MCF 10A (cell line): ENCODE measurements around the gene CNIH4. TPM values are rescaled to one million over a fixed set of nuclear protein-coding genes. Genes with fewer than 3 reads are reported as not detected.
A peak's percentile ranks its signal among the peaks of the same experiment; 100 is the strongest.
"Not testable (repeated sequence)": the region's sequence is repeated elsewhere in the genome, so short reads cannot be mapped to it uniquely, and the experiment has no call there.

Source experiments
- Bru-seq: library from RNA; stranded (reverse); fragments of 400-500 nt; gene quantifications from one replicate; lab custom pipeline; 2021; lab: Mats Ljungman, UMichigan
- BruChase-seq, 2 experiments: library from RNA; stranded (reverse); fragments of 400-500 nt; gene quantifications; one replicate each; lab custom pipeline; 2021; lab: Mats Ljungman, UMichigan
- BruUV-seq: library from RNA; stranded (reverse); fragments of 400-500 nt; replicated peaks from 2 replicates; lab custom pipeline; 2021; lab: Mats Ljungman, UMichigan
- CTCF ChIA-PET: fragments of 300-600 bp; sonication (Branson Sonifier 250); formaldehyde crosslinking; extraction: SDS; loops from one replicate; lab custom pipeline; 2021; ENCODE audit warnings: antibody characterized with exemption, inconsistent platforms; lab: Yijun Ruan, JAX
- POLR2A ChIA-PET: fragments of 300-600, 350-650 bp; sonication (Branson Sonifier 250); formaldehyde crosslinking; extraction: SDS; loops from one replicate; lab custom pipeline; 2020; ENCODE audit warnings: antibody characterized with exemption, inconsistent platforms; lab: Yijun Ruan, JAX
- DNase-seq: peaks from one replicate; pipeline ENCODE4 v3.0.0-alpha.2; 2018; ENCODE audit not compliant: unreplicated experiment
- H3K27ac Mint-ChIP-seq: one replicate; pipeline ENCODE4 v1.8.0; 2022; ENCODE audit warnings: mild to moderate bottlenecking, low read depth, mixed read lengths; ENCODE audit not compliant: unreplicated experiment
- H3K27me3 Mint-ChIP-seq: one replicate; pipeline ENCODE4 v1.8.0; 2022; ENCODE audit warnings: mixed read lengths; ENCODE audit not compliant: insufficient read depth, unreplicated experiment
- H3K36me3 Mint-ChIP-seq: one replicate; pipeline ENCODE4 v1.8.0; 2022; ENCODE audit warnings: mild to moderate bottlenecking, moderate library complexity, mixed read lengths; ENCODE audit not compliant: insufficient read depth, unreplicated experiment
- H3K4me1 Mint-ChIP-seq: one replicate; pipeline ENCODE4 v1.8.0; 2022; ENCODE audit warnings: mixed read lengths; ENCODE audit not compliant: insufficient read depth, unreplicated experiment
- H3K4me3 Mint-ChIP-seq: one replicate; pipeline ENCODE4 v1.8.0; 2022; ENCODE audit warnings: mild to moderate bottlenecking, moderate library complexity, mixed read lengths; ENCODE audit not compliant: unreplicated experiment
- H3K9me3 Mint-ChIP-seq: one replicate; pipeline ENCODE4 v1.8.0; 2022; ENCODE audit warnings: mixed read lengths; ENCODE audit not compliant: unreplicated experiment
- intact Hi-C: fragments of 100-400 bp; cut with micrococcal nuclease; formaldehyde crosslinking; loops from 2 replicates; pipeline ENCODE4 v1.14.1; 2022
- long read RNA-seq: library from polyadenylated mRNA; stranded (forward); transcript quantifications from one replicate; pipeline ENCODE4 v2.0.0, GENCODE V29; 2022
- total RNA-seq: library from RNA; stranded (reverse); gene quantifications from 2 replicates; pipeline ENCODE4 v1.2.3, GENCODE V29; 2022
- TF ChIP-seq, protein P1 (sequence below): fragments of 200-600 bp; IDR thresholded peaks from one replicate; pipeline ENCODE4 v1.8.0; 2022; ENCODE audit warnings: antibody characterized with exemption, mild to moderate bottlenecking; ENCODE audit not compliant: unreplicated experiment

The CNIH4 gene
- total RNA-seq (190 and 212 TPM in 2 replicates), Bru-seq, nascent RNA (percentile 93 among the genes with signal in this experiment), BruChase-seq, experiment 1, labeled RNA remaining after a 6-hour chase (percentile 96 among the genes with signal in this experiment), BruChase-seq, experiment 2, labeled RNA remaining after a 2-hour chase (percentile 95 among the genes with signal in this experiment)
- long read RNA-seq, full-length matches to known transcripts, result 708 of 1,073 reads
- long read RNA-seq, partial matches to known transcripts, result 298 of 1,073 reads
- long read RNA-seq, other reads (novel, unspliced or antisense), result 67 of 1,073 reads

DNA sequence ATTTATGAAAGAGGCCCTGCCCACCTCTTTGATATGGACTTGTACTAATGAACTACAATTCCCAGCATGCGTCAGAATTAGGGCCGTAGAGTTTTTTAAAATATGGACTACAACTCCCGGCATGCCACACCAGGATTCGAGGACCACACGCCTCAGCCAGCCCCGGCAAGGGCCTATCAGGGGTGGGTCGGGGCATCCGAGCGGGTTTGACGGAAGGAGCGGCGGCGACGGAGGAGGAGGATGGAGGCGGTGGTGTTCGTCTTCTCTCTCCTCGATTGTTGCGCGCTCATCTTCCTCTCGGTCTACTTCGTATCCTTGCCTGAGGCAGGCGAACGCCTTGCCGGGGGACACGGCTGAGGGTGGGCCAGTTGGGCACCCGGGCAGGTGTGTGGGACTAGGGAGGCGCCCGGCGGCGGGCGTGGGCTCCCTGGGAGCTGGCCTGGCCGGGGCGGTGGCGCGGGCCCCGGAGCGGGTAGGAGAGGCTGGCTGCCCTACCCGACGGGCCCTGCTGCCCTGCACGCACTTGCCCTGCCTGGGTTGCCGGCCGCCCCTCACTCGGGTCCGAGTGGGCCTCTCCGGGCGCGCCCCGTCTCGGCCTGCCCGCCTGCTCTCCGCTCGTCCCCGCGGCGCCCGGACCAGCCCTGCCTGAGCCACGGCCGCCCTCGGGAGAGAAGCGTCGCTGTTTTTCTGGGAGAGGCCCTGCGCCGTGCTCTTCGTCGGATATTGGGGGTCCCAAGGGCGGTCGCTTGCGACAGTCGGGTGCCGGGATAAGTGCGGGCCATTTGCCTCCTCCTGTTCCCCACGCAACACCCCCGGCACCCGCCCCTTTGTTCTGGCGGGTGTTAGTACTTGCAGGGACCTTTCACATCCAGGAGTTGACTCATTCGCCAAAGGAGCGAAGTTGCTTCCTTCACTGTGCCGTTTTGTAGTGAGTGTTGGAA lies at the start of gene CNIH4:
TSS of gene CNIH4 (plus strand) at position 195 of the 941 bp plus-strand sequence. CDS start at position 241, 46 bp downstream.
- no peaks in the 10 kb centered on the region for H3K27me3 Mint-ChIP-seq
- intact Hi-C loops, result loop anchor here (1.0 kb wide), 1 partner anchor 100 kb away; no protein-coding TSS in a partner anchor
- ChIA-PET POLR2A (interaction anchor here (0.6 to 7.2 kb wide), 46 partner anchors 8 to 1313 kb away, joined by 3 to 76 read pairs (median 4); partner anchors contain the start of genes FBXO28, NVL, TP53BP2 and WDR26), CTCF (interaction anchor here (0.7 to 3.6 kb wide), 12 partner anchors 9 to 656 kb away, joined by 3 to 17 read pairs (median 5); no protein-coding TSS in a partner anchor)
- H3K4me3 Mint-ChIP-seq, result peak within 1 kb of the TSS; percentile 89
- peak; percentile 99 for DNase-seq
- H3K4me1 Mint-ChIP-seq, result peaks cover 17% of the 10 kb centered on the region
- BruUV-seq, result no TSS peak
- H3K36me3 Mint-ChIP-seq, result peaks cover 18% of the 10 kb centered on the region
- H3K27ac Mint-ChIP-seq, result peak within 1 kb of the TSS; percentile 74
- H3K9me3 Mint-ChIP-seq, result no peaks in the 10 kb centered on the region
- TF ChIP-seq, protein P1, sequence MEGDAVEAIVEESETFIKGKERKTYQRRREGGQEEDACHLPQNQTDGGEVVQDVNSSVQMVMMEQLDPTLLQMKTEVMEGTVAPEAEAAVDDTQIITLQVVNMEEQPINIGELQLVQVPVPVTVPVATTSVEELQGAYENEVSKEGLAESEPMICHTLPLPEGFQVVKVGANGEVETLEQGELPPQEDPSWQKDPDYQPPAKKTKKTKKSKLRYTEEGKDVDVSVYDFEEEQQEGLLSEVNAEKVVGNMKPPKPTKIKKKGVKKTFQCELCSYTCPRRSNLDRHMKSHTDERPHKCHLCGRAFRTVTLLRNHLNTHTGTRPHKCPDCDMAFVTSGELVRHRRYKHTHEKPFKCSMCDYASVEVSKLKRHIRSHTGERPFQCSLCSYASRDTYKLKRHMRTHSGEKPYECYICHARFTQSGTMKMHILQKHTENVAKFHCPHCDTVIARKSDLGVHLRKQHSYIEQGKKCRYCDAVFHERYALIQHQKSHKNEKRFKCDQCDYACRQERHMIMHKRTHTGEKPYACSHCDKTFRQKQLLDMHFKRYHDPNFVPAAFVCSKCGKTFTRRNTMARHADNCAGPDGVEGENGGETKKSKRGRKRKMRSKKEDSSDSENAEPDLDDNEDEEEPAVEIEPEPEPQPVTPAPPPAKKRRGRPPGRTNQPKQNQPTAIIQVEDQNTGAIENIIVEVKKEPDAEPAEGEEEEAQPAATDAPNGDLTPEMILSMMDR, result peak; percentile 11

DNA sequence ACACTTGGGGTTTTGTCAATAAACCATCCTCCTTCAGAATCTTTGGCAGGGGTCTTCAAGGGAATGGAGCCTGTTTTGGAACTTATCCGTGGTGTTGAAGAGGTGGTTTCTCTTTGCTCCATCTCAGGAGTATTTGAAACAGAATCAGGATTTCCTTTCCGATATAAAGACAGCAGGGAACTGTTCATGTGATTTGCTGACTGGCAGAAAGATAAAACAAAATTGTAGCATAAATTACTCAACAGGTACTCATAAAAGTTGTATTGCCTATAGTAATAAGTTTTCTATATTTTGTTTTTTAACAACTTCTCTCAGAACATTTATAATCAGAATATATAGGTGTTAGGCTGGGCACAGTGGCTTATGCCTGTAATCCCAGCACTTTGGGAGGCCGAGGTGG lies 48.6 kb upstream of the CNIH4 start:
- Mint-ChIP-seq H3K27ac (peak overlapping the region; percentile 17), H3K9me3 (no peaks in the 10 kb centered on the region), H3K4me3 (no peak overlapping the region), H3K4me1 (no peaks in the 10 kb centered on the region), H3K27me3 (no peaks in the 10 kb centered on the region), H3K36me3 (peaks cover 93% of the 10 kb centered on the region)
- intact Hi-C loops, result loop anchor here (10.0 kb wide), 1 partner anchor 123 kb away; the partner anchor contains the start of gene DEGS1
- no TSS peak for BruUV-seq
- TF ChIP-seq, protein P1, result no peak
- CTCF ChIA-PET, result interaction anchor here (0.7 kb wide), 2 partner anchors 22 to 191 kb away, joined by 3 to 5 read pairs; no protein-coding TSS in a partner anchor
- POLR2A ChIA-PET, result interaction anchor here (1.1 kb wide), 1 partner anchor 22 kb away, joined by 4 read pairs; the partner anchor contains the start of gene NVL
- DNase-seq, result no peak

DNA sequence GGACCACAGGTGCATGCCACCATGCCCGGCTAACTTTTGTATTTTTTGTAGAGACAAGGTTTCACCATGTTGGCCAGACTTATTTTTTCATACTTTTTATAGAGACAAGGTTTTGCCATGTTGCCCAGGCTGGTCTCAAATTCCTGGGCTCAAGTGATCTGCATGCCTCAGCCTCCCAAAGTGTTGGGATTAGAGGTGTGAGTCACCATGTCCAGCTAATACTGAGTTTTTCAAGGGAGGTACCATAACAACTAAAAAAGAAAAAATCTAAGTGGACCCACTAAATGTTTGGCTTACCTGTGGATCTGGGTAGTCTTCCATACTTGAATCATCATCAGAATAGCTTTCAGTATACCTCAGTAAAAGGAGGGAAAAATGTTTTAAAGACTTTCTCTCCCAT lies 45.2 kb upstream of the CNIH4 start:
- POLR2A ChIA-PET, result interaction anchor here (0.9 to 1.1 kb wide), 2 partner anchors 9 to 18 kb away, joined by 4 to 5 read pairs; partner anchors contain the start of gene NVL
- DNase-seq, result not testable (repeated sequence)
- H3K36me3 Mint-ChIP-seq, result peaks cover 92% of the 10 kb centered on the region

DNA sequence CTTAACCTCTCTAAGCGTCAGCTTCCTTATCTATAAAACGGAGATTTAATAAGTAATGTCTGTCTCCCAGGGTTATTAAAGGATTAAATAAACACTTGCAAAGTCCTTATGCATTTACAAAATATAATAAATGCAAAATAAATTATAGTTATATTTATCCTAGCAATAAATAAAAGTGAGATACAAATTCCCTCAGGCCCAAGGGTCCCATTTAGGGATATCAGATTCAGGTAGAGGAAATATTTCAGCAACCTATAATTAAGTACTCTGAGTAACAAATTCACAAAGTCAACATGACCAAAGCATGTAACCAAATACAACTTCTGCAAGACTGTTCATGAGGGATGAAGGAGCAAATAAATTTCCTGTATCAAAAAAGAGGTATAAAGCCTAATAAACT lies 44.7 kb upstream of the CNIH4 start:
- TF ChIP-seq, protein P1, result no peak
- BruUV-seq, result TSS peak; percentile 7
- Mint-ChIP-seq H3K9me3 (no peaks in the 10 kb centered on the region), H3K36me3 (peaks cover 92% of the 10 kb centered on the region), H3K27ac (no peak overlapping the region), H3K4me1 (no peaks in the 10 kb centered on the region), H3K4me3 (no peak overlapping the region), H3K27me3 (no peaks in the 10 kb centered on the region)
- ChIA-PET CTCF (interaction anchor here (0.6 to 2.8 kb wide), 6 partner anchors 12 to 205 kb away, joined by 3 to 23 read pairs (median 4); no protein-coding TSS in a partner anchor), POLR2A (interaction anchor here (1.2 to 1.3 kb wide), 3 partner anchors 9 to 28 kb away, joined by 4 to 8 read pairs (median 6); partner anchors contain the start of gene NVL)
- intact Hi-C loops, result no loop called here
- DNase-seq, result no peak

More for the DNA sequence above, 45.2 kb upstream of the CNIH4 start:
- H3K4me3 Mint-ChIP-seq, BruUV-seq, H3K27ac Mint-ChIP-seq, H3K9me3 Mint-ChIP-seq, H3K4me1 Mint-ChIP-seq, H3K27me3 Mint-ChIP-seq, intact Hi-C loops: not testable (repeated sequence)
- CTCF ChIA-PET, result interaction anchor here (0.6 to 2.8 kb wide), 7 partner anchors 12 to 204 kb away, joined by 3 to 23 read pairs (median 4); no protein-coding TSS in a partner anchor
